HepG2 (cell line): Measurements from ENCODE around the gene PEX3. TPM values are rescaled to one million over a fixed set of nuclear protein-coding genes. Genes with fewer than 3 reads are reported as not detected.

Experiments used
- ATAC-seq: fragments of 200-7000 bp; cut with Tn5 transposase; 3 replicates; pipeline ENCODE4 v1.9.1; 2020; ENCODE audit warnings: mild to moderate bottlenecking, moderate library complexity
- BruUV-seq: library from RNA; stranded (reverse); fragments of 400-500 nt; replicated peaks from 2 replicates; lab custom pipeline; 2021; lab: Mats Ljungman, UMichigan
- CTCF ChIA-PET: fragments of 300-600 bp; formaldehyde crosslinking; extraction: SDS; loops from one replicate; lab custom pipeline; 2021; ENCODE audit warnings: low total read pairs, inconsistent platforms, low intra/inter-chr PET ratio; lab: Yijun Ruan, JAX
- POLR2A ChIA-PET: fragments of 350-600 bp; sonication (Branson Sonifier 250); formaldehyde crosslinking; loops from one replicate; lab custom pipeline; 2020; ENCODE audit warnings: antibody characterized with exemption, inconsistent platforms; lab: Yijun Ruan, JAX
- DNase-seq: peaks from one replicate; pipeline ENCODE4 v3.0.0-alpha.2; 2015; ENCODE audit warnings: low spot score
- FAIRE-seq: peaks from 3 replicates; lab custom pipeline; 2011; peaks lifted over from hg19 to GRCh38; lab: Jason Lieb, UNC
- H2AFZ ChIP-seq: one replicate; pipeline ENCODE4 v1.6.1; 2011; ENCODE audit warnings: low read length, inconsistent platforms
- H3K27ac ChIP-seq: fragments of 300-600 bp; 3 replicates; pipeline ENCODE4 v1.8.0; 2011; ENCODE audit warnings: mixed run types, mild to moderate bottlenecking, mixed read lengths, low read length, inconsistent platforms; ENCODE audit not compliant: insufficient read depth; ENCODE audit errors: extremely low read length
- H3K27me3 ChIP-seq, 2 experiments: fragments of 200-600 bp in 1 of 2; 2 replicates in 1 of 2; 3 replicates in 1 of 2; pipeline versions ENCODE4 v1.6.0 to v1.8.0; 2011; ENCODE audit warnings: low read length in 2 of 2, mild to moderate bottlenecking in 2 of 2, moderate library complexity in 2 of 2, inconsistent platforms in 1 of 2; ENCODE audit not compliant: insufficient read depth in 2 of 2, control insufficient read depth in 1 of 2
- H3K36me3 ChIP-seq, 2 experiments: fragments of 200-600 bp in 1 of 2; replicated peaks in 1 of 2; 2 replicates in 1 of 2; 3 replicates in 1 of 2; pipeline versions ENCODE4 v1.5.1 to v1.8.0; 2011; ENCODE audit warnings: low read length in 2 of 2, inconsistent platforms in 1 of 2; ENCODE audit not compliant: insufficient read depth in 2 of 2, control insufficient read depth in 1 of 2
- H3K4me1 ChIP-seq: 2 replicates; pipeline ENCODE4 v1.5.1; 2012; ENCODE audit warnings: low read length, inconsistent platforms; ENCODE audit not compliant: insufficient read depth
- H3K4me2 ChIP-seq: 2 replicates; pipeline ENCODE4 v1.6.0; 2011; ENCODE audit warnings: low read depth, low read length, inconsistent platforms
- H3K4me3 ChIP-seq, 3 experiments: fragments of 200-600 bp in 1 of 3; sonication (generic), shearing (Covaris generic) in 1 of 3; replicated peaks in 1 of 3; 2 replicates each; pipeline ENCODE4 v1.5.1; 2011 to 2016; ENCODE audit warnings: low read length in 3 of 3, inconsistent platforms in 2 of 3, low read depth in 2 of 3, mild to moderate bottlenecking in 2 of 3, control low read depth in 1 of 3, mixed read lengths in 1 of 3; ENCODE audit not compliant: insufficient read depth in 1 of 3
- H3K79me2 ChIP-seq: one replicate; pipeline ENCODE4 v1.6.1; 2011; ENCODE audit warnings: low read length, inconsistent platforms; ENCODE audit not compliant: insufficient read depth
- H3K9ac ChIP-seq: 2 replicates; pipeline ENCODE4 v1.6.0; 2011; ENCODE audit warnings: mild to moderate bottlenecking, low read depth, low read length, inconsistent platforms; ENCODE audit not compliant: insufficient read depth
- H3K9me3 ChIP-seq: 2 replicates; pipeline ENCODE4 v1.5.1; 2012; ENCODE audit warnings: mild to moderate bottlenecking, low read length
- H4K20me1 ChIP-seq: 2 replicates; pipeline ENCODE4 v1.6.0; 2011; ENCODE audit warnings: inconsistent platforms, mild to moderate bottlenecking, low read length, moderate library complexity; ENCODE audit not compliant: insufficient read depth
- CREB1 ChIP-seq, 2 experiments: fragments of 450-650 bp in 1 of 2; IDR thresholded peaks; 2 replicates each; pipeline ENCODE4 v1.6.1; 2016 to 2017; ENCODE audit warnings: control low read depth in 1 of 2, mild to moderate bottlenecking in 1 of 2, missing compliant biosample characterization in 1 of 2, missing genetic modification characterization in 1 of 2
- EEA1 ChIP-seq: sonication (generic); formaldehyde crosslinking; IDR thresholded peaks from 2 replicates; pipeline ENCODE4 v1.5.1; 2020; ENCODE audit warnings: mild to moderate bottlenecking, missing genetic modification reagents, borderline replicate concordance
- FOXC1 ChIP-seq: sonication (generic); formaldehyde crosslinking; IDR thresholded peaks from 2 replicates; pipeline ENCODE4 v1.8.0; 2022; ENCODE audit warnings: mild to moderate bottlenecking, missing genetic modification reagents, borderline replicate concordance
- HBP1 ChIP-seq: IDR thresholded peaks from 2 replicates; pipeline ENCODE4 v1.6.1; 2016; ENCODE audit warnings: low read depth, control low read depth
- IKZF1 ChIP-seq: fragments of 450-650 bp; IDR thresholded peaks from 2 replicates; pipeline ENCODE4 v1.7.1; 2016
- NR1H2 ChIP-seq: sonication (generic); formaldehyde crosslinking; IDR thresholded peaks from 2 replicates; pipeline ENCODE4 v1.8.1; 2022; ENCODE audit warnings: low read depth, missing genetic modification reagents, borderline replicate concordance
- SOX13 ChIP-seq, 3 experiments: fragments of 450-650 bp in 1 of 3; sonication (generic) in 1 of 3; formaldehyde crosslinking in 1 of 3; IDR thresholded peaks in 2 of 3; conservative IDR thresholded peaks in 1 of 3; 2 replicates each; pipeline versions ENCODE4 v1.5.0 to v1.6.1; 2016 to 2020; ENCODE audit warnings: antibody characterized with exemption in 1 of 3, mild to moderate bottlenecking in 1 of 3, missing compliant biosample characterization in 1 of 3, missing genetic modification reagents in 1 of 3, moderate library complexity in 1 of 3
- ZBTB37 ChIP-seq: sonication (generic); formaldehyde crosslinking; IDR thresholded peaks from 2 replicates; pipeline ENCODE4 v1.4.0; 2020; ENCODE audit warnings: mild to moderate bottlenecking, missing genetic modification reagents
- ZFP1 ChIP-seq: IDR thresholded peaks from 2 replicates; pipeline ENCODE4 v1.6.1; 2016
- ZKSCAN5 ChIP-seq: sonication (generic); formaldehyde crosslinking; IDR thresholded peaks from 2 replicates; pipeline ENCODE4 v1.5.1; 2020; ENCODE audit warnings: mild to moderate bottlenecking, missing genetic modification reagents
- ZNF333 ChIP-seq: sonication (generic); formaldehyde crosslinking; IDR thresholded peaks from 2 replicates; pipeline ENCODE4 v1.4.0; 2020; ENCODE audit warnings: mild to moderate bottlenecking, missing genetic modification reagents, borderline replicate concordance
- ZNF841 ChIP-seq: sonication (generic); formaldehyde crosslinking; IDR thresholded peaks from 2 replicates; pipeline ENCODE4 v1.8.1; 2023; ENCODE audit warnings: missing genetic modification reagents, borderline replicate concordance
- ZNF891 ChIP-seq: sonication (generic); formaldehyde crosslinking; IDR thresholded peaks from 2 replicates; pipeline ENCODE4 v1.5.0; 2020; ENCODE audit warnings: mild to moderate bottlenecking, missing genetic modification reagents
- WGBS: methylation state at CpG from one replicate; pipeline ENCODE4 v1.1.6; 2017; ENCODE audit warnings: low lambda C conversion rate; 5-methylcytosine and 5-hydroxymethylcytosine counted together
- in situ Hi-C: cut with HindIII; loops from 2 replicates; pipeline ENCODE4 v1.10.0; 2017; ENCODE audit warnings: low pct_unique_long_range_greater_than_20kb; ENCODE audit not compliant: extremely low pct_ligation_motif_present
- intact Hi-C: fragments of 100-400 bp; cut with micrococcal nuclease; formaldehyde crosslinking; loops from one replicate; pipeline ENCODE4 v1.10.0; 2022; ENCODE audit not compliant: unreplicated experiment
- polyA plus RNA-seq, 8 experiments: library from polyadenylated mRNA; depleted of rRNA in 3 of 8; stranded (reverse) in 7 of 8; unstranded in 1 of 8; fragments of >200 nt; fragmentation: Illumina TruSeq in 4 of 8; extraction: Trizol in 4 of 8; gene quantifications; 2 replicates each; pipeline versions ENCODE4 v1.2.1 to v1.2.3, GENCODE V29; 2011 to 2016; ENCODE audit warnings: low read depth in 4 of 8, missing spikeins in 1 of 8, mixed read lengths in 1 of 8; ENCODE audit not compliant: insufficient read depth in 1 of 8
- total RNA-seq, 5 experiments: library from RNA; depleted of rRNA; stranded (reverse); fragments of >200 nt; fragmentation: Illumina TruSeq; extraction: Trizol; gene quantifications; 2 replicates each; pipeline ENCODE4 v1.2.3, GENCODE V29; 2016; ENCODE audit warnings: low read depth in 1 of 5

The PEX3 gene
- total and polyA plus RNA-seq, 2 of the 13 experiments (the other 11 are each of a cell fraction or from before 2014, with no cell fraction given) = 30.9 to 40.8 TPM

- CTCF ChIA-PET = no interaction called here
- intact Hi-C loops = no loop called here
Observed at GRCh38 chr6:143490244-143490643, 39.6 kb downstream of the PEX3 start.

GRCh38 chr6:143490775-143491174 lies 40.2 kb downstream of the PEX3 start:
- Histone ChIP-seq H3K36me3 (peaks cover 7 to 22% of the 10 kb centered on the region in 2 experiments; a peak in 4 of 5 replicates), H4K20me1 (no peaks in the 10 kb centered on the region), H3K9ac (no peak overlapping the region), H3K27me3 (no peaks in the 10 kb centered on the region), H2AFZ (no peak overlapping the region), H3K4me1 (no peaks in the 10 kb centered on the region), H3K4me2 (no peak overlapping the region), H3K79me2 (no peaks in the 10 kb centered on the region), H3K9me3 (no peaks in the 10 kb centered on the region), H3K4me3 (no peak overlapping the region), H3K27ac (no peak overlapping the region)
- ChIA-PET POLR2A (interaction anchor here (1.1 kb wide), 1 partner anchor 40 kb away, joined by 3 read pairs; the partner anchor contains the start of genes ADAT2 and PEX3), CTCF (no interaction called here)
- in situ Hi-C loops (no loop called here), intact Hi-C loops (no loop called here)
- FAIRE-seq (no peak), ATAC-seq (peak; percentile 50), DNase-seq (no peak)
- no peak for TF ChIP-seq IKZF1
- TF ChIP-seq ZNF841 (CRISPR knock-in tag) = no peak
- no peak for TF ChIP-seq ZNF891 (CRISPR knock-in tag)
- no peak for TF ChIP-seq ZFP1 (CRISPR knock-in tag)
- TF ChIP-seq FOXC1 (CRISPR knock-in tag) = no peak
- TF ChIP-seq NR1H2 = no peak
- no peak for TF ChIP-seq EEA1 (CRISPR knock-in tag)
- no peak for TF ChIP-seq ZBTB37 (CRISPR knock-in tag)
- TF ChIP-seq ZKSCAN5 (CRISPR knock-in tag) = no peak
- no peak for TF ChIP-seq ZNF333 (CRISPR knock-in tag)
- no peak for TF ChIP-seq SOX13 (IDR thresholded peaks at IDR 0.05)
- no peak for TF ChIP-seq SOX13 (CRISPR knock-in tag; conservative IDR thresholded peaks at IDR 0.05 in 1 of 2, IDR thresholded peaks at IDR 0.05 in 1 of 2)
- TF ChIP-seq CREB1 (IDR thresholded peaks at IDR 0.05) = no peak
- TF ChIP-seq CREB1 (CRISPR knock-in tag; IDR thresholded peaks at IDR 0.05) = no peak
- no TSS peak for BruUV-seq
- 94% methylated on average over 8 of the region's 8 CpGs for WGBS

More at GRCh38 chr6:143490244-143490643, 39.6 kb downstream of the PEX3 start:
- H3K9ac ChIP-seq = no peak overlapping the region
- no peaks in the 10 kb centered on the region for H3K9me3 ChIP-seq
- no peak overlapping the region for H2AFZ ChIP-seq
- TF ChIP-seq HBP1 (CRISPR knock-in tag) = no peak
- DNase-seq (no peak), ATAC-seq (peak; percentile 23; the same call in 2 of the 3 replicates), FAIRE-seq (no peak)
- no TSS peak for BruUV-seq
- WGBS = 98% methylated on average over 1 of the region's 1 CpG
- H3K4me3 ChIP-seq = no peak overlapping the region
- POLR2A ChIA-PET = interaction anchor here (1.1 kb wide), 1 partner anchor 40 kb away, joined by 3 read pairs; the partner anchor contains the start of genes ADAT2 and PEX3
- in situ Hi-C loops = no loop called here
- no peaks in the 10 kb centered on the region for H3K4me1 ChIP-seq
- no peaks in the 10 kb centered on the region for H3K79me2 ChIP-seq
- no peaks in the 10 kb centered on the region for H3K27me3 ChIP-seq
- no peak overlapping the region for H3K27ac ChIP-seq
- H4K20me1 ChIP-seq = no peaks in the 10 kb centered on the region
- H3K36me3 ChIP-seq = peaks cover 5 to 17% of the 10 kb centered on the region in 2 experiments; a peak in 3 of 5 replicates
- H3K4me2 ChIP-seq = no peak overlapping the region
